Measurements from ENCODE around the gene SH3BP2.

DNA sequence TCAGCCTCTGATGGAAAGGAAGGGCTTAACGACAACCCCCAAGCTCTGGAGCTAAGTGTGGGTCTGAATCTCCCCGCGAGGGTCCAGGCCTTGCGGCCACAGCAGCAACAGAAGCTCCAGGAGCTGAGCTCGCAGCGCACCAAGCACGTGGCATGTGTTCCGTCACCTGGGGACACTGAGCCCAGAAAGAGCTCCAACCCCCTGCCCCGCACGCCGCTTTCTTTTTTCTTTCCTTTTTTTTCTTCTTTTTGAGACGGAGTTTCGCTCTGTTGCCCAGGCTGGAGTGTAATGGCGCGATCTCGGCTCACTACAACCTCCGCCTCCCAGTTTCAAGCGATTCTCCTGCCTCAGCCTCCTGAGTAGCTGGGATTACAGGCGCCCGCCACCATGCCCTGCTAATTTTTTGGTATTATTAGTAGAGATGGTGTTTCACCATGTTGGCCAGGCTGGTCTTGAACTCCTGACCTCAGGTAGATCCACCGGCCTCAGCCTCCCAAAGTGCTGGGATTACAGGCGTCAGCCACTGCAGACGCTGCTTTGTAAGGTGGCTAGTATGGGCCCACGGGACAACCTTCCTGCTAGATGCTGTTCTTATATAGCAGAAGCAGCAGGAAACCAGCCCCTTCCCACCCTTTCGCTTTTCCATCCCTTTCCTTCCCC, 36.1 kb upstream of the SH3BP2 start:
- TF ChIP-seq, protein P1, sequence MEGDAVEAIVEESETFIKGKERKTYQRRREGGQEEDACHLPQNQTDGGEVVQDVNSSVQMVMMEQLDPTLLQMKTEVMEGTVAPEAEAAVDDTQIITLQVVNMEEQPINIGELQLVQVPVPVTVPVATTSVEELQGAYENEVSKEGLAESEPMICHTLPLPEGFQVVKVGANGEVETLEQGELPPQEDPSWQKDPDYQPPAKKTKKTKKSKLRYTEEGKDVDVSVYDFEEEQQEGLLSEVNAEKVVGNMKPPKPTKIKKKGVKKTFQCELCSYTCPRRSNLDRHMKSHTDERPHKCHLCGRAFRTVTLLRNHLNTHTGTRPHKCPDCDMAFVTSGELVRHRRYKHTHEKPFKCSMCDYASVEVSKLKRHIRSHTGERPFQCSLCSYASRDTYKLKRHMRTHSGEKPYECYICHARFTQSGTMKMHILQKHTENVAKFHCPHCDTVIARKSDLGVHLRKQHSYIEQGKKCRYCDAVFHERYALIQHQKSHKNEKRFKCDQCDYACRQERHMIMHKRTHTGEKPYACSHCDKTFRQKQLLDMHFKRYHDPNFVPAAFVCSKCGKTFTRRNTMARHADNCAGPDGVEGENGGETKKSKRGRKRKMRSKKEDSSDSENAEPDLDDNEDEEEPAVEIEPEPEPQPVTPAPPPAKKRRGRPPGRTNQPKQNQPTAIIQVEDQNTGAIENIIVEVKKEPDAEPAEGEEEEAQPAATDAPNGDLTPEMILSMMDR (conservative IDR thresholded peaks at IDR 0.05) = no peak
- no peak for TF ChIP-seq EZH2 (IDR thresholded peaks at IDR 0.05; ENCODE audit: low read depth)

Data from PC-9 (cell line).